Endothelial cell of umbilical vein (primary cell): ENCODE data around the gene C20orf173. TPM values are rescaled to one million over a fixed set of nuclear protein-coding genes. Genes with fewer than 3 reads are reported as not detected.
"Not testable (repeated sequence)": the region's sequence is repeated elsewhere in the genome, so short reads cannot be mapped to it uniquely, and the experiment has no call there.

Experiments
- BruUV-seq: library from RNA; stranded (reverse); fragments of 400-500 nt; replicated peaks from 2 replicates; lab custom pipeline; 2021; lab: Mats Ljungman, UMichigan
- CTCF ChIA-PET: fragments of 300-600, 350-600 bp; sonication (Branson Sonifier 250); formaldehyde crosslinking; loops from one replicate; lab custom pipeline; 2021; ENCODE audit warnings: antibody characterized with exemption, inconsistent platforms; lab: Charles Lee
- POLR2A ChIA-PET: fragments of 300-600, 350-600 bp; sonication (Branson Sonifier 250); formaldehyde crosslinking; loops from one replicate; lab custom pipeline; 2021; ENCODE audit warnings: antibody characterized with exemption, inconsistent platforms; lab: Charles Lee
- DNase-seq: peaks from one replicate; pipeline ENCODE4 v3.0.0-alpha.2; 2011; ENCODE audit warnings: low read depth, low spot score
- FAIRE-seq: peaks from 2 replicates; lab custom pipeline; 2011; peaks lifted over from hg19 to GRCh38; lab: Jason Lieb, UNC
- H2AFZ ChIP-seq: 2 replicates; pipeline ENCODE4 v1.6.0; 2012; ENCODE audit warnings: low read depth, low read length, control low read depth, inconsistent platforms
- H3K27ac ChIP-seq: 2 replicates; pipeline ENCODE4 v1.5.1; 2011; ENCODE audit warnings: low read depth, mild to moderate bottlenecking, control low read depth, low read length, moderate library complexity; ENCODE audit not compliant: insufficient read depth
- H3K27me3 ChIP-seq, 2 experiments: 2 replicates each; pipeline versions ENCODE4 v1.6.0 to v1.6.1; 2011; ENCODE audit warnings: low read length in 2 of 2, mixed read lengths in 1 of 2; ENCODE audit not compliant: control insufficient read depth in 2 of 2, insufficient read depth in 2 of 2
- H3K36me3 ChIP-seq, 2 experiments: 2 replicates in 1 of 2; 3 replicates in 1 of 2; pipeline ENCODE4 v1.5.1; 2011; ENCODE audit warnings: low read length in 2 of 2, mild to moderate bottlenecking in 1 of 2, moderate library complexity in 1 of 2; ENCODE audit not compliant: control insufficient read depth in 2 of 2, insufficient read depth in 2 of 2; ENCODE audit errors: extremely low read depth in 1 of 2
- H3K4me1 ChIP-seq: 3 replicates; pipeline ENCODE4 v1.5.1; 2011; ENCODE audit warnings: mild to moderate bottlenecking, low read length; ENCODE audit not compliant: control insufficient read depth, insufficient read depth; ENCODE audit errors: extremely low read depth
- H3K4me2 ChIP-seq: 2 replicates; pipeline ENCODE4 v1.6.1; 2011; ENCODE audit warnings: low read length, control low read depth, mixed read lengths; ENCODE audit not compliant: insufficient read depth
- H3K4me3 ChIP-seq, 3 experiments: fragments of 200-600 bp in 1 of 3; sonication (generic), shearing (Covaris generic) in 1 of 3; replicated peaks in 1 of 3; 2 replicates each; pipeline ENCODE4 v1.5.1; 2011 to 2016; ENCODE audit warnings: control low read depth in 3 of 3, low read length in 3 of 3, mild to moderate bottlenecking in 2 of 3, inconsistent platforms in 1 of 3, low read depth in 1 of 3, moderate library complexity in 1 of 3; ENCODE audit not compliant: insufficient read depth in 1 of 3
- H3K79me2 ChIP-seq: 2 replicates; pipeline ENCODE4 v1.6.0; 2012; ENCODE audit warnings: low read length, inconsistent platforms; ENCODE audit not compliant: control insufficient read depth, insufficient read depth
- H3K9ac ChIP-seq: replicated peaks from 2 replicates; pipeline ENCODE3; 2011; ENCODE audit warnings: low read length, control low read depth; ENCODE audit not compliant: insufficient read depth; ENCODE audit errors: extremely low read depth
- H3K9me1 ChIP-seq: replicated peaks from 3 replicates; pipeline ENCODE4 v1.6.0; 2011; ENCODE audit warnings: mild to moderate bottlenecking, low read length; ENCODE audit not compliant: control insufficient read depth, insufficient read depth; ENCODE audit errors: extremely low read depth
- H3K9me3 ChIP-seq: replicated peaks from 2 replicates; pipeline ENCODE4 v1.5.1; 2012; ENCODE audit warnings: low read length, inconsistent platforms; ENCODE audit not compliant: control insufficient read depth, insufficient read depth
- H4K20me1 ChIP-seq: replicated peaks from 2 replicates; pipeline ENCODE3; 2011; ENCODE audit warnings: mild to moderate bottlenecking, low read length; ENCODE audit not compliant: control insufficient read depth, insufficient read depth; ENCODE audit errors: extremely low read depth
- CTCF ChIP-seq, 2 donors: IDR thresholded peaks; 1 replicate in 1 of 2; 2 replicates in 1 of 2; pipeline ENCODE4 v1.5.1; 2011; ENCODE audit warnings: low read length in 2 of 2, mild to moderate bottlenecking in 2 of 2, moderate library complexity in 2 of 2, control low read depth in 1 of 2, inconsistent platforms in 1 of 2, low read depth in 1 of 2; ENCODE audit not compliant: insufficient read depth in 1 of 2; ENCODE audit errors: extremely low read depth in 1 of 2
- GATA2 ChIP-seq: IDR thresholded peaks from 2 replicates; pipeline ENCODE4 v1.7.0; 2011; ENCODE audit warnings: low read depth, mild to moderate bottlenecking, moderate library complexity, mixed read lengths, low read length; ENCODE audit not compliant: insufficient read length, insufficient read depth
- MYC ChIP-seq: IDR thresholded peaks from one replicate; pipeline ENCODE4 v1.6.1; 2011; ENCODE audit warnings: mild to moderate bottlenecking, low read depth, low read length
- dilution Hi-C: fragments of 300-500 bp; cut with MboI; formaldehyde crosslinking; loops from one replicate; pipeline ENCODE4 v1.15.0; 2019; ENCODE audit warnings: low sequenced_read_pairs; ENCODE audit not compliant: extremely low pct_ligation_motif_present
- intact Hi-C: fragments of 100-400 bp; cut with micrococcal nuclease; formaldehyde crosslinking; loops from one replicate; pipeline ENCODE4 v1.10.0; 2022
- polyA plus RNA-seq, 4 experiments: library from polyadenylated mRNA; depleted of rRNA in 3 of 4; stranded (reverse) in 3 of 4; unstranded in 1 of 4; fragments of >200 nt; gene quantifications; 2 replicates each; pipeline versions ENCODE4 v1.2.1 to v1.2.3, GENCODE V29; 2011 to 2012; ENCODE audit warnings: missing spikeins in 1 of 4
- total RNA-seq: library from RNA; stranded (reverse); gene quantifications from 2 replicates; pipeline ENCODE4 v1.2.3, GENCODE V29; 2021

The C20orf173 gene
- total and polyA plus RNA-seq, 2 donors (not counting 3 experiments of a cell fraction or from before 2014, with no cell fraction given) = not detected

- H3K9me3 ChIP-seq, FAIRE-seq, H3K9me1 ChIP-seq, H3K79me2 ChIP-seq, dilution Hi-C loops, DNase-seq, H3K27me3 ChIP-seq, BruUV-seq, H3K4me3 ChIP-seq, CTCF ChIA-PET, H3K4me2 ChIP-seq, H3K4me1 ChIP-seq, H4K20me1 ChIP-seq, H3K27ac ChIP-seq, H3K9ac ChIP-seq, POLR2A ChIA-PET, H2AFZ ChIP-seq: not testable (repeated sequence)
- intact Hi-C loops = loop anchor here (5.0 kb wide), 1 partner anchor 72 kb away; the partner anchor contains the start of gene SPAG4
- peaks cover 7 to 10% of the 10 kb centered on the region in 2 experiments for H3K36me3 ChIP-seq
These were observed 15.5 kb upstream of the C20orf173 start for GRCh38 chr20:35544941-35545340.

GRCh38 chr20:35544436-35544835 is 15.0 kb upstream of the C20orf173 start:
- TF ChIP-seq GATA2 (no peak), MYC (no peak), CTCF (IDR thresholded peaks at IDR 0.05; ENCODE audit: extremely low read depth in 1 of 2, insufficient read depth in 1 of 2, low read depth in 1 of 2, low read length in 2 of 2) (no peak)
- H3K27me3 ChIP-seq = no peaks in the 10 kb centered on the region
- dilution Hi-C loops (no loop called here), intact Hi-C loops (loop anchor here (5.0 kb wide), 1 partner anchor 73 kb away; the partner anchor contains the start of gene SPAG4)
- H3K4me3 ChIP-seq = no peak overlapping the region
- ChIA-PET CTCF (no interaction called here), POLR2A (no interaction called here)
- H3K9me1 ChIP-seq = no peaks in the 10 kb centered on the region
- H3K36me3 ChIP-seq = peaks cover 7 to 10% of the 10 kb centered on the region in 2 experiments
- no peak overlapping the region for H2AFZ ChIP-seq
- H3K79me2 ChIP-seq = peaks cover 2% of the 10 kb centered on the region
- H3K4me2 ChIP-seq = no peak overlapping the region
- BruUV-seq = no TSS peak
- no peak for FAIRE-seq
- peaks cover 4% of the 10 kb centered on the region for H3K4me1 ChIP-seq
- no peak overlapping the region for H3K27ac ChIP-seq
- DNase-seq = no peak
- H3K9ac ChIP-seq = no peak overlapping the region
- H4K20me1 ChIP-seq = no peaks in the 10 kb centered on the region
- H3K9me3 ChIP-seq = no peaks in the 10 kb centered on the region
